Measurements from ENCODE around the gene ENTPD6. TPM values are rescaled to one million over a fixed set of nuclear protein-coding genes. Genes with fewer than 3 reads are reported as not detected.
"Not testable (repeated sequence)": the region's sequence is repeated elsewhere in the genome, so short reads cannot be mapped to it uniquely, and the experiment has no call there.

The ENTPD6 gene
- total RNA-seq, 1 experiment from 2014 or later: 122 TPM

- Histone ChIP-seq H3K27me3 (ENCODE audit: low read length) (no peaks in the 10 kb centered on the region), H3K27ac (ENCODE audit: low read length) (peak overlapping the region; percentile 97), H3K4me2 (ENCODE audit: low read length) (peak overlapping the region; percentile 83), H3K9me3 (ENCODE audit: low read length) (no peaks in the 10 kb centered on the region), H4K20me1 (ENCODE audit: low read length) (no peaks in the 10 kb centered on the region), H3F3A (ENCODE audit: low read length, unreplicated experiment) (peaks cover 2% of the 10 kb centered on the region), H3K9ac (ENCODE audit: low read length) (peak overlapping the region; percentile 75), H2AFZ (ENCODE audit: low read length) (peak overlapping the region; percentile 58), H3K4me3 (ENCODE audit: low read length) (peak overlapping the region; percentile 49), H3K79me2 (ENCODE audit: low read length) (no peaks in the 10 kb centered on the region), H3K36me3 (ENCODE audit: low read depth, low read length) (no peaks in the 10 kb centered on the region), H3K4me1 (ENCODE audit: insufficient read depth, low read length) (peaks cover 67% of the 10 kb centered on the region), H3K9me2 (replicated peaks; ENCODE audit: low read length) (no peaks in the 10 kb centered on the region)
- BruUV-seq (replicated peaks): TSS peak; percentile 64
- intact Hi-C loops (cut with micrococcal nuclease): loop anchor here (2.0 to 5.0 kb wide), 2 partner anchors 14 to 36 kb away; partner anchors contain the start of gene ENTPD6
- TF ChIP-seq CTCF (conservative IDR thresholded peaks at IDR 0.05; ENCODE audit: low read depth, low read length) (no peak), EZH2phosphoT487 (IDR thresholded peaks at IDR 0.05; ENCODE audit: borderline replicate concordance, low read length) (no peak), EZH2 (IDR thresholded peaks at IDR 0.05; ENCODE audit: low read length, unreplicated experiment) (no peak)
- DNase-seq: peak; percentile 97
- ChIA-PET CTCF (interaction anchor here (0.6 to 1.4 kb wide), 4 partner anchors 10 to 158 kb away, joined by 3 to 14 read pairs (median 6); partner anchors contain the start of gene ABHD12), POLR2A (ENCODE audit: unreplicated experiment) (interaction anchor here (0.5 to 1.5 kb wide), 5 partner anchors 8 to 158 kb away, joined by 3 to 18 read pairs (median 4); partner anchors contain the start of gene PYGB)
- ATAC-seq: peak; percentile 64
These were observed 37.7 kb downstream of the ENTPD6 start for GRCh38 chr20:25233016-25233772.

- intact Hi-C loops (cut with micrococcal nuclease): loop anchor here (5.0 kb wide), 1 partner anchor 37 kb away; the partner anchor contains the start of gene ENTPD6
These were observed 38.7 kb downstream of the ENTPD6 start for GRCh38 chr20:25234009-25234849.

More at GRCh38 chr20:25234009-25234849, 38.7 kb downstream of the ENTPD6 start:
- peak overlapping the region; percentile 97 for H3K27ac ChIP-seq (ENCODE audit: low read length)
- H3F3A ChIP-seq (ENCODE audit: low read length, unreplicated experiment); H3K27me3 ChIP-seq (ENCODE audit: low read length); H3K9me2 ChIP-seq (replicated peaks; ENCODE audit: low read length); H3K79me2 ChIP-seq (ENCODE audit: low read length); H4K20me1 ChIP-seq (ENCODE audit: low read length); ATAC-seq; H3K9me3 ChIP-seq (ENCODE audit: low read length); CTCF ChIA-PET; H3K36me3 ChIP-seq (ENCODE audit: low read depth, low read length); DNase-seq; H2AFZ ChIP-seq (ENCODE audit: low read length): not testable (repeated sequence)
- peak overlapping the region; percentile 66 for H3K9ac ChIP-seq (ENCODE audit: low read length)
- peaks cover 78% of the 10 kb centered on the region for H3K4me1 ChIP-seq (ENCODE audit: insufficient read depth, low read length)
- H3K4me2 ChIP-seq (ENCODE audit: low read length): peak overlapping the region; percentile 58
- TSS peak; percentile 33 for BruUV-seq (replicated peaks)
- peak overlapping the region; percentile 18; the same call in 1 of the 2 replicates for H3K4me3 ChIP-seq (ENCODE audit: low read length)
- POLR2A ChIA-PET (ENCODE audit: unreplicated experiment): interaction anchor here (0.6 to 1.5 kb wide), 2 partner anchors 12 to 16 kb away, joined by 4 to 18 read pairs; partner anchors contain the start of gene PYGB
